ENCODE data around the gene OPCML. TPM values are rescaled to one million over a fixed set of nuclear protein-coding genes. Genes with fewer than 3 reads are reported as not detected.

OPCML gene
- total and polyA plus RNA-seq, 2 donors (not counting 1 experiment from before 2014, with no cell fraction given), result not detected

GRCh38 chr11:133516845-133517244 lies 15.5 kb downstream of the OPCML start:
- DNase-seq (no peak), ATAC-seq (ENCODE audit: low read depth) (no peak)
- Histone ChIP-seq H3K27me3 (replicated peaks in 1 of 4; ENCODE audit: control extremely low read depth in 1 of 4, control insufficient read depth in 3 of 4, insufficient read depth in 4 of 4, low read length in 3 of 4) (no peaks in the 10 kb centered on the region), H3K36me3 (replicated peaks in 1 of 2; ENCODE audit: control extremely low read depth in 1 of 2, control insufficient read depth in 1 of 2, extremely low read depth in 1 of 2, insufficient read depth in 2 of 2, low read length in 1 of 2) (no peaks in the 10 kb centered on the region), H3K9me3 (ENCODE audit: control extremely low read depth in 1 of 3, control insufficient read depth in 2 of 3, insufficient read depth in 1 of 3, low read length in 2 of 3) (peaks cover 0 to 14% (median 0%) of the 10 kb centered on the region in 3 donors), H3K4me3 (ENCODE audit: control extremely low read depth in 1 of 5, extremely low read depth in 1 of 5, insufficient read depth in 1 of 5, low read depth in 2 of 5, low read length in 4 of 5) (no peak overlapping the region), H3K79me2 (ENCODE audit: control insufficient read depth, insufficient read depth, low read length) (no peaks in the 10 kb centered on the region), H3K4me1 (ENCODE audit: control insufficient read depth in 2 of 2, insufficient read depth in 2 of 2, low read length in 2 of 2) (no peaks in the 10 kb centered on the region), H2AFZ (ENCODE audit: insufficient read depth, low read depth, low read length, poor library complexity, severe bottlenecking) (no peak overlapping the region), H3K4me2 (replicated peaks; ENCODE audit: low read depth, low read length, poor library complexity, severe bottlenecking) (no peak overlapping the region), H3K27ac (ENCODE audit: low read length in 2 of 2) (no peak overlapping the region), H3K9ac (ENCODE audit: low read length) (no peak overlapping the region), H4K20me1 (ENCODE audit: control insufficient read depth, insufficient read depth, low read length, poor library complexity, severe bottlenecking) (no peaks in the 10 kb centered on the region)
- WGBS (ENCODE audit: insufficient coverage), result 92% methylated on average over 5 of the region's 8 CpGs
- Mint-ChIP-seq H3K27me3 (no peaks in the 10 kb centered on the region), H3K4me3 (no peak overlapping the region), H3K9me3 (ENCODE audit: insufficient read depth) (no peaks in the 10 kb centered on the region), H3K4me1 (no peaks in the 10 kb centered on the region), H3K27ac (no peak overlapping the region)
- intact Hi-C loops (cut with micrococcal nuclease), result no loop called here
- TF ChIP-seq CTCF (IDR thresholded peaks at IDR 0.05) (no peak), EZH2 (IDR thresholded peaks at IDR 0.05; ENCODE audit: borderline replicate concordance, insufficient read depth, low read depth, low read length, poor library complexity, severe bottlenecking) (no peak)
- ChIA-PET POLR2A (no interaction called here), CTCF (no interaction called here)

GRCh38 chr11:133515107-133515506 lies 17.2 kb downstream of the OPCML start:
- H3K4me3 Mint-ChIP-seq, result no peak overlapping the region
- ChIA-PET POLR2A (no interaction called here), CTCF (no interaction called here)
- Histone ChIP-seq H3K36me3 (replicated peaks in 1 of 2; ENCODE audit: control extremely low read depth in 1 of 2, control insufficient read depth in 1 of 2, extremely low read depth in 1 of 2, insufficient read depth in 2 of 2, low read length in 1 of 2) (no peaks in the 10 kb centered on the region), H2AFZ (ENCODE audit: insufficient read depth, low read depth, low read length, poor library complexity, severe bottlenecking) (no peak overlapping the region), H3K9ac (ENCODE audit: low read length) (no peak overlapping the region), H3K4me2 (replicated peaks; ENCODE audit: low read depth, low read length, poor library complexity, severe bottlenecking) (no peak overlapping the region), H3K27ac (ENCODE audit: low read length in 2 of 2) (no peak overlapping the region), H3K79me2 (ENCODE audit: control insufficient read depth, insufficient read depth, low read length) (no peaks in the 10 kb centered on the region), H3K9me3 (ENCODE audit: control extremely low read depth in 1 of 3, control insufficient read depth in 2 of 3, insufficient read depth in 1 of 3, low read length in 2 of 3) (peaks cover 0 to 14% (median 0%) of the 10 kb centered on the region in 3 donors), H3K4me1 (ENCODE audit: control insufficient read depth in 2 of 2, insufficient read depth in 2 of 2, low read length in 2 of 2) (no peaks in the 10 kb centered on the region), H3K4me3 (ENCODE audit: control extremely low read depth in 1 of 5, extremely low read depth in 1 of 5, insufficient read depth in 1 of 5, low read depth in 2 of 5, low read length in 4 of 5) (no peak overlapping the region), H3K27me3 (replicated peaks in 1 of 4; ENCODE audit: control extremely low read depth in 1 of 4, control insufficient read depth in 3 of 4, insufficient read depth in 4 of 4, low read length in 3 of 4) (no peaks in the 10 kb centered on the region), H4K20me1 (ENCODE audit: control insufficient read depth, insufficient read depth, low read length, poor library complexity, severe bottlenecking) (no peaks in the 10 kb centered on the region)
- intact Hi-C loops (cut with micrococcal nuclease), result no loop called here
- no peaks in the 10 kb centered on the region for H3K4me1 Mint-ChIP-seq
- TF ChIP-seq EZH2 (IDR thresholded peaks at IDR 0.05; ENCODE audit: borderline replicate concordance, insufficient read depth, low read depth, low read length, poor library complexity, severe bottlenecking) (no peak), CTCF (IDR thresholded peaks at IDR 0.05) (no peak)
- H3K27me3 Mint-ChIP-seq, result no peaks in the 10 kb centered on the region
- DNase-seq (no peak), ATAC-seq (ENCODE audit: low read depth) (no peak)
- no peak overlapping the region for H3K27ac Mint-ChIP-seq
- H3K9me3 Mint-ChIP-seq (ENCODE audit: insufficient read depth), result no peaks in the 10 kb centered on the region
- no CpG with 5 or more reads among the region's 2 CpGs for WGBS (ENCODE audit: insufficient coverage)
